DLD1 (cell line): Measurements from ENCODE around the gene RSF1.

Experiments
- in situ Hi-C: cut with HindIII; loops from 2 replicates; pipeline ENCODE4 v1.10.0; 2017; ENCODE audit warnings: low sequenced_read_pairs

The RSF1 gene

GRCh38 chr11:77630157-77630710, 190.3 kb downstream of the RSF1 start:
- in situ Hi-C loops, result no loop called here

GRCh38 chr11:77619576-77620198, 200.8 kb downstream of the RSF1 start:
- in situ Hi-C loops, result no loop called here

- in situ Hi-C loops, result no loop called here
Measured at GRCh38 chr11:77617892-77618291, 202.6 kb downstream of the RSF1 start.

- in situ Hi-C loops, result no loop called here
Measured at GRCh38 chr11:77611921-77612320, 208.6 kb downstream of the RSF1 start.
